AG04450 (cell line): ENCODE data around the gene ADH4. TPM values are rescaled to one million over a fixed set of nuclear protein-coding genes. Genes with fewer than 3 reads are reported as not detected.
"Not testable (repeated sequence)": the region's sequence is repeated elsewhere in the genome, so short reads cannot be mapped to it uniquely, and the experiment has no call there.

Source experiments
- CTCF ChIA-PET: fragments of 300-600, 350-600 bp; formaldehyde crosslinking; extraction: SDS; loops from one replicate; lab custom pipeline; 2022; ENCODE audit warnings: antibody characterized with exemption, inconsistent platforms; lab: Charles Lee
- POLR2A ChIA-PET: fragments of 350-600 bp; formaldehyde crosslinking; extraction: SDS; loops from one replicate; lab custom pipeline; 2021; ENCODE audit warnings: antibody characterized with exemption, inconsistent platforms; lab: Yijun Ruan, JAX
- DNase-seq: peaks from one replicate; pipeline ENCODE4 v3.0.0-alpha.2; 2011; ENCODE audit warnings: low read depth, low spot score
- H3K27ac ChIP-seq: one replicate; pipeline ENCODE4 v1.5.1; 2012; ENCODE audit warnings: low read depth, low read length, control low read depth
- H3K27me3 ChIP-seq: one replicate; pipeline ENCODE4 v1.6.0; 2012; ENCODE audit warnings: low read length; ENCODE audit not compliant: control insufficient read depth, insufficient read depth
- H3K4me3 ChIP-seq: 2 replicates; pipeline ENCODE4 v1.5.1; 2011; ENCODE audit warnings: mild to moderate bottlenecking, low read depth, low read length, control low read depth
- H3K9me3 ChIP-seq: 2 replicates; pipeline ENCODE4 v1.5.1; 2012; ENCODE audit warnings: low read length; ENCODE audit not compliant: control insufficient read depth, insufficient read depth
- polyA plus RNA-seq: library from polyadenylated mRNA; depleted of rRNA; stranded (reverse); fragments of >200 nt; gene quantifications from 2 replicates; pipeline ENCODE4 v1.2.3, GENCODE V29; 2011
- TF ChIP-seq, protein P1 (sequence below): IDR thresholded peaks from 2 replicates; pipeline ENCODE4 v1.5.1; 2011; ENCODE audit warnings: low read depth, low read length, control low read depth, inconsistent platforms

Gene ADH4
- polyA plus RNA-seq, 1 experiment: not detected

- ChIA-PET CTCF (interaction anchor here (0.9 to 1.2 kb wide), 4 partner anchors 14 to 359 kb away, joined by 3 read pairs; no protein-coding TSS in a partner anchor), POLR2A (no interaction called here)
- DNase-seq: no peak
- Histone ChIP-seq H3K27me3 (no peaks in the 10 kb centered on the region), H3K4me3 (no peak overlapping the region), H3K27ac (no peak overlapping the region), H3K9me3 (peaks cover 5% of the 10 kb centered on the region; the same call in 1 of the 2 replicates)
- TF ChIP-seq, protein P1, sequence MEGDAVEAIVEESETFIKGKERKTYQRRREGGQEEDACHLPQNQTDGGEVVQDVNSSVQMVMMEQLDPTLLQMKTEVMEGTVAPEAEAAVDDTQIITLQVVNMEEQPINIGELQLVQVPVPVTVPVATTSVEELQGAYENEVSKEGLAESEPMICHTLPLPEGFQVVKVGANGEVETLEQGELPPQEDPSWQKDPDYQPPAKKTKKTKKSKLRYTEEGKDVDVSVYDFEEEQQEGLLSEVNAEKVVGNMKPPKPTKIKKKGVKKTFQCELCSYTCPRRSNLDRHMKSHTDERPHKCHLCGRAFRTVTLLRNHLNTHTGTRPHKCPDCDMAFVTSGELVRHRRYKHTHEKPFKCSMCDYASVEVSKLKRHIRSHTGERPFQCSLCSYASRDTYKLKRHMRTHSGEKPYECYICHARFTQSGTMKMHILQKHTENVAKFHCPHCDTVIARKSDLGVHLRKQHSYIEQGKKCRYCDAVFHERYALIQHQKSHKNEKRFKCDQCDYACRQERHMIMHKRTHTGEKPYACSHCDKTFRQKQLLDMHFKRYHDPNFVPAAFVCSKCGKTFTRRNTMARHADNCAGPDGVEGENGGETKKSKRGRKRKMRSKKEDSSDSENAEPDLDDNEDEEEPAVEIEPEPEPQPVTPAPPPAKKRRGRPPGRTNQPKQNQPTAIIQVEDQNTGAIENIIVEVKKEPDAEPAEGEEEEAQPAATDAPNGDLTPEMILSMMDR: no peak
Observed at GRCh38 chr4:99104153-99104552, 39.9 kb downstream of the ADH4 start.

DNA sequence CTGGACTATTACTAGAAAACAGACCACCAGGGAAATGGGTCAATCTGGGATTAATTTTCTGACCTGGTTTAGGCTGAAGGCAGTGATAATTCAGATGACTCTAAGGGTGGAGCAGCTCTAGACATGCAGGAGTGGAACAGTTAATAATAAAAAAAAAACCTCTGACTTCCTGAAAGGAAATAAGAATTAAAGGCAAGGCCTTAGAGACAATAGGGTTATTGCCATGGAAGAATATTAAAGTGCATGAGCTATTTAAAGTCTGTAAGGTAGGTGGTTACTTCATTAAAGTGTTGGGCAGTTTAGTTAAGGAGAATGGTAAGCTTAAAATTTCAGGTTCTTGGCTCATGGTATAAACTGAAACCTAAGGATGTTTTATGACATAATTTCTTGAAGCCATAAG is 40.9 kb downstream of the ADH4 start:
- no peak for DNase-seq
- Histone ChIP-seq H3K4me3 (no peak overlapping the region), H3K27ac (no peak overlapping the region), H3K27me3 (no peaks in the 10 kb centered on the region), H3K9me3 (peaks cover 5% of the 10 kb centered on the region; the same call in 1 of the 2 replicates)
- POLR2A ChIA-PET: no interaction called here
- TF ChIP-seq, protein P1: no peak
- CTCF ChIA-PET: interaction anchor here (0.7 to 1.1 kb wide), 3 partner anchors 15 to 354 kb away, joined by 3 read pairs; no protein-coding TSS in a partner anchor

GRCh38 chr4:99102634-99103033 is 41.5 kb downstream of the ADH4 start:
- ChIA-PET CTCF (interaction anchor here (1.0 kb wide), 1 partner anchor 303 kb away, joined by 3 read pairs; no protein-coding TSS in a partner anchor), POLR2A (no interaction called here)
- peaks cover 5% of the 10 kb centered on the region; the same call in 1 of the 2 replicates for H3K9me3 ChIP-seq
- DNase-seq: no peak
- H3K4me3 ChIP-seq: no peak overlapping the region
- H3K27ac ChIP-seq: no peak overlapping the region
- TF ChIP-seq, protein P1: no peak
- H3K27me3 ChIP-seq: no peaks in the 10 kb centered on the region

DNA sequence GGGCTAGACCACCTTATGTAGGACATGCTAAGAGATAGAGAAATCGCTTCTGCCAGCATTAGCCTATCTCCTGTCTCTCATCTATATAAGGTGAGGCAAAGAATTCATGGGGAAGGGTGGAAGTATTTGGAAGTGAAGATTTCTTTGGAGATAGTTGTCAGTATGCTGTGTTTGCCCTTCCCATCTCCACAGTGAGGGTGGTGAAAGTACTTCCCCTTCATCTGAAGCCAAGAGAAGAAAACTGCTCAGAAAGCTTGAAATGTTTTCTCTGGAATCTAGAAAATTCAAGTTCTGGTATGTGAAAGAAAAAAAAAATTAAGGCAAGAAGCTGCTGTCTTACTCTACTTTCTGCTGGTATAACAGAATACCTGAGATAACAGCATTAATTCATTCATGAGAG is 43.2 kb downstream of the ADH4 start:
- TF ChIP-seq, protein P1: no peak
- Histone ChIP-seq H3K27me3 (no peaks in the 10 kb centered on the region), H3K9me3 (peaks cover 5% of the 10 kb centered on the region; the same call in 1 of the 2 replicates), H3K4me3 (no peak overlapping the region), H3K27ac (no peak overlapping the region)
- no peak for DNase-seq
- ChIA-PET POLR2A (interaction anchor here (0.7 kb wide), 1 partner anchor 40 kb away, joined by 3 read pairs; no protein-coding TSS in a partner anchor), CTCF (interaction anchor here (0.8 to 1.4 kb wide), 3 partner anchors 17 to 304 kb away, joined by 3 to 4 read pairs (median 3); partner anchors contain the start of gene METAP1)

GRCh38 chr4:99099814-99100213 is 44.3 kb downstream of the ADH4 start:
- DNase-seq, H3K9me3 ChIP-seq, H3K27ac ChIP-seq, POLR2A ChIA-PET, H3K4me3 ChIP-seq, H3K27me3 ChIP-seq: not testable (repeated sequence)
- CTCF ChIA-PET: interaction anchor here (0.9 to 1.4 kb wide), 3 partner anchors 18 to 363 kb away, joined by 3 to 4 read pairs (median 4); partner anchors contain the start of gene METAP1
